ENCODE data around the gene F5. TPM values are rescaled to one million over a fixed set of nuclear protein-coding genes. Genes with fewer than 3 reads are reported as not detected.

F5 gene
- total and polyA plus RNA-seq, 2 experiments from 2014 or later: 0.16 TPM; not detected in 1

GRCh38 chr1:169545472-169545871 lies 40.8 kb downstream of the F5 start:
- H2AFZ ChIP-seq: peak overlapping the region; percentile 0; the same call in 1 of the 2 replicates
- no peaks in the 10 kb centered on the region for H3K36me3 ChIP-seq (ENCODE audit: insufficient read depth)
- no peaks in the 10 kb centered on the region for H3K4me1 ChIP-seq (ENCODE audit: insufficient read depth)
- no peaks in the 10 kb centered on the region for H3K79me2 ChIP-seq (replicated peaks; ENCODE audit: insufficient read depth)
- Mint-ChIP-seq H3K27ac (no peak overlapping the region), H3K36me3 (ENCODE audit: low read depth) (no peaks in the 10 kb centered on the region), H3K9me3 (no peaks in the 10 kb centered on the region), H3K4me1 (no peaks in the 10 kb centered on the region), H3K4me3 (no peak overlapping the region), H3K27me3 (ENCODE audit: insufficient read depth, low read depth, poor library complexity) (no peaks in the 10 kb centered on the region)
- H4K20me1 ChIP-seq (replicated peaks; ENCODE audit: insufficient read depth): no peaks in the 10 kb centered on the region; the same call in 1 of the 2 replicates
- ATAC-seq (no peak), DNase-seq (ENCODE audit: low spot score) (no peak)
- H3K4me3 ChIP-seq: no peak overlapping the region
- no peaks in the 10 kb centered on the region for H3K27me3 ChIP-seq (ENCODE audit: insufficient read depth)
- no peaks in the 10 kb centered on the region for H3K9me2 ChIP-seq (ENCODE audit: insufficient read depth)
- H3K4me2 ChIP-seq: no peak overlapping the region
- H3K27ac ChIP-seq (ENCODE audit: low read depth): no peak overlapping the region
- no peaks in the 10 kb centered on the region for H3F3A ChIP-seq (replicated peaks; ENCODE audit: low read depth)
- TF ChIP-seq ETS1 (IDR thresholded peaks at IDR 0.05) (no peak), ZNF462 (CRISPR knock-in tag; IDR thresholded peaks at IDR 0.05) (no peak), POLR2AphosphoS5 (IDR thresholded peaks at IDR 0.05; ENCODE audit: low read depth) (no peak), EZH2phosphoT487 (IDR thresholded peaks at IDR 0.05; ENCODE audit: unreplicated experiment) (no peak), EZH2 (IDR thresholded peaks at IDR 0.05; ENCODE audit: low read depth, unreplicated experiment) (no peak), CREB1 (CRISPR knock-in tag; IDR thresholded peaks at IDR 0.05; ENCODE audit: low read depth) (no peak)
- TF ChIP-seq, protein P1, sequence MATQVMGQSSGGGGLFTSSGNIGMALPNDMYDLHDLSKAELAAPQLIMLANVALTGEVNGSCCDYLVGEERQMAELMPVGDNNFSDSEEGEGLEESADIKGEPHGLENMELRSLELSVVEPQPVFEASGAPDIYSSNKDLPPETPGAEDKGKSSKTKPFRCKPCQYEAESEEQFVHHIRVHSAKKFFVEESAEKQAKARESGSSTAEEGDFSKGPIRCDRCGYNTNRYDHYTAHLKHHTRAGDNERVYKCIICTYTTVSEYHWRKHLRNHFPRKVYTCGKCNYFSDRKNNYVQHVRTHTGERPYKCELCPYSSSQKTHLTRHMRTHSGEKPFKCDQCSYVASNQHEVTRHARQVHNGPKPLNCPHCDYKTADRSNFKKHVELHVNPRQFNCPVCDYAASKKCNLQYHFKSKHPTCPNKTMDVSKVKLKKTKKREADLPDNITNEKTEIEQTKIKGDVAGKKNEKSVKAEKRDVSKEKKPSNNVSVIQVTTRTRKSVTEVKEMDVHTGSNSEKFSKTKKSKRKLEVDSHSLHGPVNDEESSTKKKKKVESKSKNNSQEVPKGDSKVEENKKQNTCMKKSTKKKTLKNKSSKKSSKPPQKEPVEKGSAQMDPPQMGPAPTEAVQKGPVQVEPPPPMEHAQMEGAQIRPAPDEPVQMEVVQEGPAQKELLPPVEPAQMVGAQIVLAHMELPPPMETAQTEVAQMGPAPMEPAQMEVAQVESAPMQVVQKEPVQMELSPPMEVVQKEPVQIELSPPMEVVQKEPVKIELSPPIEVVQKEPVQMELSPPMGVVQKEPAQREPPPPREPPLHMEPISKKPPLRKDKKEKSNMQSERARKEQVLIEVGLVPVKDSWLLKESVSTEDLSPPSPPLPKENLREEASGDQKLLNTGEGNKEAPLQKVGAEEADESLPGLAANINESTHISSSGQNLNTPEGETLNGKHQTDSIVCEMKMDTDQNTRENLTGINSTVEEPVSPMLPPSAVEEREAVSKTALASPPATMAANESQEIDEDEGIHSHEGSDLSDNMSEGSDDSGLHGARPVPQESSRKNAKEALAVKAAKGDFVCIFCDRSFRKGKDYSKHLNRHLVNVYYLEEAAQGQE (IDR thresholded peaks at IDR 0.05; ENCODE audit: unreplicated experiment): no peak
